BE2C (cell line): ENCODE results near the gene MAPKAPK2.

Experiments
- DNase-seq: peaks from one replicate; pipeline ENCODE4 v3.0.0-alpha.2; 2020
- H3K27me3 ChIP-seq: fragments of 250-450 bp; sonication (Bioruptor Pico); 2 replicates; pipeline ENCODE4 v1.5.1; 2020; ENCODE audit warnings: mild to moderate bottlenecking
- H3K36me3 ChIP-seq: fragments of 250-450 bp; sonication (Bioruptor Pico); 2 replicates; pipeline ENCODE4 v1.5.1; 2020; ENCODE audit warnings: mild to moderate bottlenecking
- H3K4me1 ChIP-seq: fragments of 250-450 bp; sonication (Bioruptor Pico); 2 replicates; pipeline ENCODE4 v1.5.1; 2020
- H3K4me3 ChIP-seq: 2 replicates; pipeline ENCODE4 v1.5.1; 2011; ENCODE audit warnings: low read depth, low read length
- H3K9me3 ChIP-seq: fragments of 250-450 bp; sonication (Bioruptor Pico); 2 replicates; pipeline ENCODE4 v1.5.1; 2020
- TF ChIP-seq, protein P1 (sequence below): IDR thresholded peaks from 2 replicates; pipeline ENCODE4 v1.5.1; 2012; ENCODE audit warnings: mild to moderate bottlenecking, low read depth, low read length

The MAPKAPK2 gene

DNA sequence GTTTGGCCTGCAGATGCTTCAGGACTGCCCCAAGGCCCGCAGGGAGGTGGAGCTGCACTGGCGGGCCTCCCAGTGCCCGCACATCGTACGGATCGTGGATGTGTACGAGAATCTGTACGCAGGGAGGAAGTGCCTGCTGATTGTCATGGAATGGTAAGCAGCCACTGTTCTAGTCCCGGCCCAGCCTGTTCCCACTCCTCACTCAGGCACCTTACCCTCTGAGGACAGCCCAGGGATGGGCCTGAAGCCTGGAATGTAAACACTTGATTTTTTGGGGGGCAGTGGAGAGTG, 43.9 kb downstream of the MAPKAPK2 start:
- Histone ChIP-seq H3K4me1 (peaks cover 6% of the 10 kb centered on the region), H3K4me3 (no peak overlapping the region), H3K36me3 (peaks cover 6% of the 10 kb centered on the region), H3K27me3 (no peaks in the 10 kb centered on the region), H3K9me3 (no peaks in the 10 kb centered on the region)
- no peak for DNase-seq
- TF ChIP-seq, protein P1, sequence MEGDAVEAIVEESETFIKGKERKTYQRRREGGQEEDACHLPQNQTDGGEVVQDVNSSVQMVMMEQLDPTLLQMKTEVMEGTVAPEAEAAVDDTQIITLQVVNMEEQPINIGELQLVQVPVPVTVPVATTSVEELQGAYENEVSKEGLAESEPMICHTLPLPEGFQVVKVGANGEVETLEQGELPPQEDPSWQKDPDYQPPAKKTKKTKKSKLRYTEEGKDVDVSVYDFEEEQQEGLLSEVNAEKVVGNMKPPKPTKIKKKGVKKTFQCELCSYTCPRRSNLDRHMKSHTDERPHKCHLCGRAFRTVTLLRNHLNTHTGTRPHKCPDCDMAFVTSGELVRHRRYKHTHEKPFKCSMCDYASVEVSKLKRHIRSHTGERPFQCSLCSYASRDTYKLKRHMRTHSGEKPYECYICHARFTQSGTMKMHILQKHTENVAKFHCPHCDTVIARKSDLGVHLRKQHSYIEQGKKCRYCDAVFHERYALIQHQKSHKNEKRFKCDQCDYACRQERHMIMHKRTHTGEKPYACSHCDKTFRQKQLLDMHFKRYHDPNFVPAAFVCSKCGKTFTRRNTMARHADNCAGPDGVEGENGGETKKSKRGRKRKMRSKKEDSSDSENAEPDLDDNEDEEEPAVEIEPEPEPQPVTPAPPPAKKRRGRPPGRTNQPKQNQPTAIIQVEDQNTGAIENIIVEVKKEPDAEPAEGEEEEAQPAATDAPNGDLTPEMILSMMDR = no peak

DNA sequence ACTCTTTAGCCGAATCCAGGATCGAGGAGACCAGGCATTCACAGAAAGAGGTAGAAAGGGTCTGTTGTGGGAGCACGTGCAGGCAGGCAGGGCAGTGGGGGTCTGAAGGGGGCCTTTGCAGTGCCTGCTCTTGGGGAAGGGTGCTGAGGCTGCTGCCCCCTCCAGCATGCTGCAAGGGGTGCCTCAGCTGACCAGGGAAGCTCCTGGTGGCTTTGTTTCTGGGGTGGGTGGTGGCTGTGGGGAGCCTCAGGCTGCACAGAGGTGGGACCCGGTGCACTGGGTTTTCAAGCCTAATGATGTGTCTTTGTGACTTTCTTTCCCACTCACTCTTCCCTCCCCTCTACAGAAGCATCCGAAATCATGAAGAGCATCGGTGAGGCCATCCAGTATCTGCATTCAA, 44.3 kb downstream of the MAPKAPK2 start:
- Histone ChIP-seq H3K27me3 (no peaks in the 10 kb centered on the region), H3K4me3 (no peak overlapping the region), H3K9me3 (no peaks in the 10 kb centered on the region), H3K36me3 (peaks cover 6% of the 10 kb centered on the region), H3K4me1 (peaks cover 6% of the 10 kb centered on the region)
- TF ChIP-seq, protein P1 = no peak
- DNase-seq = no peak

DNA sequence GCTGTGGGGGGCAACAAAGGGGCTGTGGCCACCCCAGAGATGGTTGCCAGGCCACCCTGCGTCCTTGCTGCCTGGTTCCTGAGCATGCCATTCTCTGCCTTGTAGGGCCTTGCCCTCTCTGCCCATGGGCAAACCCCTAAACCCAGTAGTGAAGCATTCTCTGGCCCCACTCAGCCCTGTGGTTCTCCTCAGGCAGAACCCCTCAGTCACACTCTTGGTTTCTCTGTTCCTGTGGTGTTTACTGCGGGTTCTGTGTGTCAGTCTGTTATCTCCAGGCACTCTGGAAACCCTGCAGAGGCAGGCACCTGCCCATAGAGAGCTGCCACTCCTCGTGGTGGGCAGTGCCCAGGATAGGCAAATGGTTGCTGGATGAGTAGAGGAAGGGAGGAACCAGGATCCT, 44.8 kb downstream of the MAPKAPK2 start:
- H3K4me3 ChIP-seq = no peak overlapping the region
- no peak for DNase-seq
- no peaks in the 10 kb centered on the region for H3K27me3 ChIP-seq
- TF ChIP-seq, protein P1 = no peak
- H3K9me3 ChIP-seq = no peaks in the 10 kb centered on the region
- H3K4me1 ChIP-seq = peaks cover 6% of the 10 kb centered on the region
- peaks cover 6% of the 10 kb centered on the region for H3K36me3 ChIP-seq

DNA sequence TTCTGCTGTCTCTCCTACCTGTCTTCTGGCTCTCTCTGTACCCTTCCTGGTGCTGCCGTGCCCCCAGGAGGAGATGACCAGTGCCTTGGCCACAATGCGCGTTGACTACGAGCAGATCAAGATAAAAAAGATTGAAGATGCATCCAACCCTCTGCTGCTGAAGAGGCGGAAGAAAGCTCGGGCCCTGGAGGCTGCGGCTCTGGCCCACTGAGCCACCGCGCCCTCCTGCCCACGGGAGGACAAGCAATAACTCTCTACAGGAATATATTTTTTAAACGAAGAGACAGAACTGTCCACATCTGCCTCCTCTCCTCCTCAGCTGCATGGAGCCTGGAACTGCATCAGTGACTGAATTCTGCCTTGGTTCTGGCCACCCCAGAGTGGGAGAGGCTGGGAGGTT, 47.8 kb downstream of the MAPKAPK2 start:
- TF ChIP-seq, protein P1 = no peak
- no peaks in the 10 kb centered on the region for H3K9me3 ChIP-seq
- H3K36me3 ChIP-seq = peaks cover 6% of the 10 kb centered on the region
- H3K4me1 ChIP-seq = peaks cover 4% of the 10 kb centered on the region
- no peak overlapping the region for H3K4me3 ChIP-seq
- H3K27me3 ChIP-seq = no peaks in the 10 kb centered on the region
- DNase-seq = no peak

DNA sequence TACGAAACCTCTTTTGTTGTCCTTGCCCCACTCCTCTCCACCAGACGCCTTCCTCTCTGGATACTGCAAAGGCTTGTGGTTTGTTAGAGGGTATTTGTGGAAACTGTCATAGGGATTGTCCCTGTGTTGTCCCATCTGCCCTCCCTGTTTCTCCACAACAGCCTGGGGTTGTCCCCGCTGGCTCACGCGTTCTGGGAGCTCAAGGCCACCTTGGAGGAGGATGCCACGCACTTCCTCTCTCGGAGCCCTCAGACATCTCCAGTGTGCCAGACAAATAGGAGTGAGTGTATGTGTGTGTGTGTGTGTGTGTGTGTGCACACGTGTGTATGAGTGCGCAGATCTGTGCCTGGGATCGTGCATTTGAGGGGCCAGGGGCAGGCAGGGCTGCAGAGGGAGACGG, 48.3 kb downstream of the MAPKAPK2 start:
- TF ChIP-seq, protein P1 = no peak
- H3K36me3 ChIP-seq = peaks cover 6% of the 10 kb centered on the region
- no peak for DNase-seq
- no peaks in the 10 kb centered on the region for H3K9me3 ChIP-seq
- H3K4me1 ChIP-seq = peaks cover 4% of the 10 kb centered on the region
- H3K27me3 ChIP-seq = no peaks in the 10 kb centered on the region
- H3K4me3 ChIP-seq = no peak overlapping the region

DNA sequence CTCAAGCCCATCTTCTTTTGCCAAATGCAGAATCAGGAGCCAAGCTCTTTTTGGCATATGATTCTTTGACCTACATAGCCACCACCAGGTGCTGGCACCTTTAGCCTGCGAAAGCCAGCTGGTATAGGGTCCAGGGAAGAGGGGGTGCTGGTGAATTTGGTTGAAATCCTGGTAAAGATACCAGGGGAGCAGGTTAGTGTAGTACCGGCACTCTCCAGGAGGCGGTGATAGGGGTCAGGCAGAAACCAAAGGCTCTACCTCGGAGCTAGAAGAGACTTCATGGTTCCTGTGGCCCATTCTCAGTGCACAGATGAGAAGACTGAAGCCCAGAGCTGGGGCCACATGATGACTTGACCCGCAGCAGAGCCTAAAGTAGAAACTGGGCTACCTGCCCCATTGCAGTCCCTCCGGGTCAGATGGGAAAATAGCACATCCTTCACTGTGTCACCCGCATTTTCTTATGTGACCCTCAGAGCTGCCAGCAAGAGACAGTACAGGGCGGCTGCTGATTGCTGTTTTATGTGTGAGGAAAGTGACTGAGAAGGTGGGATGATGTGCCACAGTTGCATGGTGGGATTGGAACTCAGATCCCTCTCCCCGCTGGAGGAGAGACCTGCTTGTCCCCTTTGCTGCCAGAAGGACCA, 49.9 kb downstream of the MAPKAPK2 start:
- peak; percentile 79 for DNase-seq
- H3K9me3 ChIP-seq = no peaks in the 10 kb centered on the region
- TF ChIP-seq, protein P1 = peak; percentile 90
- H3K4me1 ChIP-seq = peaks cover 4% of the 10 kb centered on the region
- peaks cover 2% of the 10 kb centered on the region for H3K36me3 ChIP-seq
- H3K4me3 ChIP-seq = no peak overlapping the region
- no peaks in the 10 kb centered on the region for H3K27me3 ChIP-seq
